GM23338 (cell line): ENCODE measurements around the gene TNFSF8. TPM values are rescaled to one million over a fixed set of nuclear protein-coding genes. Genes with fewer than 3 reads are reported as not detected.

Source experiments
- ATAC-seq: fragments of 200-7000 bp; cut with Tn5 transposase; 3 replicates; pipeline ENCODE4 v1.9.1; 2020
- DNase-seq: peaks from one replicate; pipeline ENCODE4 v3.0.0-alpha.2; 2015; ENCODE audit warnings: low spot score
- H2AFZ ChIP-seq: fragments of 200-600 bp; sonication (generic); 2 replicates; pipeline ENCODE4 v1.8.0; 2016; ENCODE audit warnings: antibody characterized with exemption, mild to moderate bottlenecking, moderate library complexity
- H3F3A ChIP-seq: fragments of 200-600 bp; sonication (generic); replicated peaks from 2 replicates; pipeline ENCODE4 v1.8.0; 2017; ENCODE audit warnings: antibody characterized with exemption, mixed run types, low read depth
- H3K27ac ChIP-seq: fragments of 200-600 bp; sonication (generic); 2 replicates; pipeline ENCODE4 v1.6.1; 2016; ENCODE audit warnings: low read depth
- H3K27me3 ChIP-seq: fragments of 200-600 bp; sonication (generic); 2 replicates; pipeline ENCODE4 v1.8.0; 2016; ENCODE audit warnings: mild to moderate bottlenecking, mixed run types, moderate library complexity; ENCODE audit not compliant: insufficient read depth
- H3K36me3 ChIP-seq: fragments of 200-600 bp; sonication (generic); 2 replicates; pipeline ENCODE4 v1.8.0; 2016; ENCODE audit warnings: mild to moderate bottlenecking; ENCODE audit not compliant: insufficient read depth
- H3K4me1 ChIP-seq: fragments of 200-600 bp; sonication (generic); 2 replicates; pipeline ENCODE4 v1.8.0; 2016; ENCODE audit warnings: mild to moderate bottlenecking, moderate library complexity; ENCODE audit not compliant: insufficient read depth
- H3K4me2 ChIP-seq: fragments of 200-600 bp; sonication (generic); 2 replicates; pipeline ENCODE4 v1.7.1; 2017; ENCODE audit warnings: mixed run types
- H3K4me3 ChIP-seq: fragments of 200-600 bp; sonication (generic); 2 replicates; pipeline ENCODE4 v1.6.1; 2016; ENCODE audit warnings: mixed run types
- H3K79me2 ChIP-seq: fragments of 200-600 bp; sonication (generic); replicated peaks from 2 replicates; pipeline ENCODE4 v1.8.0; 2017; ENCODE audit warnings: mild to moderate bottlenecking; ENCODE audit not compliant: insufficient read depth
- H3K9me2 ChIP-seq: fragments of 200-600 bp; sonication (generic); 2 replicates; pipeline ENCODE4 v1.8.0; 2017; ENCODE audit not compliant: insufficient read depth
- H4K20me1 ChIP-seq: fragments of 200-600 bp; sonication (generic); replicated peaks from 2 replicates; pipeline ENCODE4 v1.8.0; 2017; ENCODE audit warnings: mild to moderate bottlenecking; ENCODE audit not compliant: insufficient read depth
- H3K27ac Mint-ChIP-seq: 2 replicates; pipeline ENCODE4 v1.8.0; 2020; ENCODE audit warnings: inconsistent platforms, mild to moderate bottlenecking, moderate library complexity, mixed read lengths
- H3K27me3 Mint-ChIP-seq: 3 replicates; pipeline ENCODE4 v1.8.0; 2022; ENCODE audit warnings: low read depth, mild to moderate bottlenecking, moderate library complexity, mixed read lengths, inconsistent platforms; ENCODE audit not compliant: insufficient read depth, poor library complexity
- H3K36me3 Mint-ChIP-seq: 3 replicates; pipeline ENCODE4 v1.8.0; 2021; ENCODE audit warnings: low read depth, mild to moderate bottlenecking, inconsistent platforms, moderate library complexity, mixed read lengths
- H3K4me1 Mint-ChIP-seq: 3 replicates; pipeline ENCODE4 v1.8.0; 2020; ENCODE audit warnings: mild to moderate bottlenecking, inconsistent platforms, mixed read lengths
- H3K4me3 Mint-ChIP-seq: 3 replicates; pipeline ENCODE4 v1.8.0; 2021; ENCODE audit warnings: moderate library complexity, mild to moderate bottlenecking, inconsistent platforms, mixed read lengths
- H3K9me3 Mint-ChIP-seq: 3 replicates; pipeline ENCODE4 v1.8.0; 2020; ENCODE audit warnings: moderate library complexity, mild to moderate bottlenecking, inconsistent platforms, mixed read lengths
- CREB1 ChIP-seq: fragments of 250-450 bp; sonication (Bioruptor Pico); IDR thresholded peaks from 2 replicates; pipeline ENCODE4 v1.5.0; 2020; ENCODE audit warnings: low read depth, mild to moderate bottlenecking, moderate library complexity
- EZH2 ChIP-seq: fragments of 200-600 bp; sonication (generic); IDR thresholded peaks from one replicate; pipeline ENCODE4 v1.8.0; 2017; ENCODE audit warnings: antibody characterized with exemption, mild to moderate bottlenecking, low read depth; ENCODE audit not compliant: unreplicated experiment
- EZH2phosphoT487 ChIP-seq: fragments of 200-600 bp; sonication (generic); IDR thresholded peaks from one replicate; pipeline ENCODE4 v1.8.1; 2018; ENCODE audit warnings: antibody characterized with exemption; ENCODE audit not compliant: unreplicated experiment
- JUNB ChIP-seq: IDR thresholded peaks from one replicate; pipeline ENCODE4 v1.6.1; 2016; ENCODE audit warnings: antibody characterized with exemption; ENCODE audit not compliant: unreplicated experiment
- NANOG ChIP-seq: IDR thresholded peaks from 2 replicates; pipeline ENCODE4 v1.6.1; 2016; ENCODE audit warnings: antibody characterized with exemption, borderline replicate concordance
- POLR2AphosphoS5 ChIP-seq: IDR thresholded peaks from 2 replicates; pipeline ENCODE4 v1.6.1; 2016; ENCODE audit warnings: antibody characterized with exemption, low read depth
- STAT1 ChIP-seq: IDR thresholded peaks from one replicate; pipeline ENCODE4 v1.6.1; 2016; ENCODE audit warnings: antibody characterized with exemption; ENCODE audit not compliant: unreplicated experiment
- ZNF114 ChIP-seq: fragments of 250-450 bp; sonication (Bioruptor Pico); IDR thresholded peaks from 2 replicates; pipeline ENCODE4 v1.5.0; 2020; ENCODE audit warnings: mild to moderate bottlenecking, moderate library complexity
- polyA plus RNA-seq: library from polyadenylated mRNA; unstranded; fragments of >200 nt; fragmentation: Nextera tagmentation; extraction: Ambion mirVana; gene quantifications from 2 replicates; pipeline ENCODE4 v1.2.1, GENCODE V29; 2016
- total RNA-seq: library from RNA; depleted of rRNA; stranded (reverse); fragments of >200 nt; shearing (Covaris generic); gene quantifications from 2 replicates; pipeline ENCODE4 v1.2.3, GENCODE V29; 2014
- TF ChIP-seq, protein P1 (sequence below): IDR thresholded peaks from 2 replicates; pipeline ENCODE4 v1.6.1; 2016; ENCODE audit warnings: antibody characterized with exemption
- TF ChIP-seq, protein P2 (sequence below): fragments of 250-450 bp; sonication (Bioruptor Pico); IDR thresholded peaks from 2 replicates; pipeline ENCODE4 v1.5.0; 2020; ENCODE audit warnings: mild to moderate bottlenecking, moderate library complexity
- TF ChIP-seq, protein P3 (sequence below): IDR thresholded peaks from one replicate; pipeline ENCODE4 v1.6.1; 2018; ENCODE audit warnings: antibody characterized with exemption; ENCODE audit not compliant: unreplicated experiment

Gene TNFSF8
- total and polyA plus RNA-seq, 2 experiments from 2014 or later, result not detected

DNA sequence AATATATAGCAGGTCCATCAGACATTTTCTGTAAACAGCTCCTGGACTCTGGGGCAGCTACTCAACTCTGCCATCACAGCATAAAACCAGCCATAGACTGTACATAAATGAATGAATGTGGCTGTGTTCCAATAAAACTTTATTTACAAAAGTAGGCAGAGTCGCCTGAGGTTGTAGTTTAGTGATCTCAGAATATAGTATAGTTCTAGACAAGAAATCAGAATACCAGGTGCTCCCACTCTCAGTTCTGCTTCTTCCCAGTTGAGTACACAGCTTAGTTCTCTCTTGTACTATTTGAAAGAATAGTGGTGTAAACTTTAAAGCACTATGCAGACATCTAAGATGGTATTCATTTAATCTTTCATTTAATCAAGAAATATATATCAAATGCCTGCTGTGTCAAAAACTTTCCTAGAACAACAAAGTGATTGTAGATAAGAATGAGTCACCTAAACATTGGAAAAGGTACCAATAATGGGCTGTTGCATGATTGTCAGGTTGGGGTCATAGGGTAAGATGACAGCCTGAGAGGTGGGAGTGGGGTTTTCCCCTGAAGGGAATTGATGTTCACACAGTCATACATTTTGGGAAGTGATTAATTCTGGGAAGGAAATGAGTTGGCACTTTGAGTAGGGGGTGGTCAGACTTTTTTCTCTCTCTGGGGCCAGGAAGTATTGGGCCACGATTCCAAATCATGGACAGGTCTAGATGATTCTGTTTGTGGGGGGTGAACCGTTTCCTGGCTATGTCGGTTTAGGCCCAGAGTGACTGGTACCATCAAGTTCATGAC is 37.0 kb downstream of the TNFSF8 start:
- no peaks in the 10 kb centered on the region for H3K79me2 ChIP-seq
- no peak overlapping the region for H2AFZ ChIP-seq
- no peak for TF ChIP-seq JUNB
- no peak overlapping the region for H3K4me3 Mint-ChIP-seq
- no peaks in the 10 kb centered on the region for H4K20me1 ChIP-seq
- no peak for ATAC-seq
- no peaks in the 10 kb centered on the region for H3K27me3 ChIP-seq
- no peaks in the 10 kb centered on the region for H3F3A ChIP-seq
- H3K36me3 ChIP-seq, result no peaks in the 10 kb centered on the region
- H3K27ac Mint-ChIP-seq, result no peak overlapping the region
- H3K9me3 Mint-ChIP-seq, result no peaks in the 10 kb centered on the region
- H3K4me2 ChIP-seq, result no peak overlapping the region
- H3K9me2 ChIP-seq, result 0 out of 2 replicates have a peak, but pooled peaks cover 7% of the 10 kb centered on the region
- H3K27ac ChIP-seq, result no peak overlapping the region
- H3K4me1 Mint-ChIP-seq, result peaks cover 19% of the 10 kb centered on the region
- H3K4me3 ChIP-seq, result no peak overlapping the region
- peaks cover 8% of the 10 kb centered on the region for H3K4me1 ChIP-seq
- no peaks in the 10 kb centered on the region for H3K36me3 Mint-ChIP-seq
- H3K27me3 Mint-ChIP-seq, result peaks cover 4% of the 10 kb centered on the region
- DNase-seq, result no peak

DNA sequence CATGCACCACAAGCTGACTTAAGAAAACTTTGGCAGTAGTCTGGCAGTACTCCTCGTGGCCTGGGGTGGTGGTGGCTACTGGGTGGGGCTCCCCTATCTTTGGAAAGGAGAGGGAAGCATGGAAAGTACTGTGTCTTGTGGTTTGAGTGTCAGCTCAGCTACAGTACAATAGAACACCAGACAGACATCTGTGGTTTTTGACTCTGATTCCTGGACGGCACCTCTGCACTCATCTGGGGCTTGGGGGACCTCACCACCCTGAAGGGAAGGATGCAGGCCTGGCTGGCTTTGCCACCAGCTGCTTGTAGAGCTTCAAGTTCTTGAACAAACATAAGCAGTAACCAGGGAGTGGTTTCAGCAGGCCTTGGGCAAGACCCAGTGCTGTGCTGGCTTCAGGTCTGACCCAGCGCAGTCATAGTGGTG is 40.6 kb downstream of the TNFSF8 start:
- Mint-ChIP-seq H3K9me3 (peaks cover 5% of the 10 kb centered on the region; the same call in 1 of the 3 replicates), H3K4me1 (peaks cover 20% of the 10 kb centered on the region; the same call in 2 of the 3 replicates), H3K27me3 (peaks cover 4% of the 10 kb centered on the region), H3K27ac (no peak overlapping the region), H3K4me3 (no peak overlapping the region), H3K36me3 (no peaks in the 10 kb centered on the region)
- no peak overlapping the region for H2AFZ ChIP-seq
- H4K20me1 ChIP-seq, result no peaks in the 10 kb centered on the region
- no peak overlapping the region for H3K4me3 ChIP-seq
- H3K27me3 ChIP-seq, result no peaks in the 10 kb centered on the region
- H3K36me3 ChIP-seq, result no peaks in the 10 kb centered on the region
- no peak overlapping the region for H3K27ac ChIP-seq
- H3K4me2 ChIP-seq, result no peak overlapping the region
- ATAC-seq (no peak), DNase-seq (no peak)
- H3K79me2 ChIP-seq, result no peaks in the 10 kb centered on the region
- H3K9me2 ChIP-seq, result 0 out of 2 replicates have a peak, but pooled peaks cover 7% of the 10 kb centered on the region
- peaks cover 19% of the 10 kb centered on the region for H3K4me1 ChIP-seq
- no peaks in the 10 kb centered on the region for H3F3A ChIP-seq
- TF ChIP-seq NANOG (no peak), JUNB (no peak), CREB1 (CRISPR knock-in tag) (no peak), ZNF114 (CRISPR knock-in tag) (no peak), EZH2 (no peak), POLR2AphosphoS5 (no peak), STAT1 (no peak), EZH2phosphoT487 (no peak)
- TF ChIP-seq, protein P1, sequence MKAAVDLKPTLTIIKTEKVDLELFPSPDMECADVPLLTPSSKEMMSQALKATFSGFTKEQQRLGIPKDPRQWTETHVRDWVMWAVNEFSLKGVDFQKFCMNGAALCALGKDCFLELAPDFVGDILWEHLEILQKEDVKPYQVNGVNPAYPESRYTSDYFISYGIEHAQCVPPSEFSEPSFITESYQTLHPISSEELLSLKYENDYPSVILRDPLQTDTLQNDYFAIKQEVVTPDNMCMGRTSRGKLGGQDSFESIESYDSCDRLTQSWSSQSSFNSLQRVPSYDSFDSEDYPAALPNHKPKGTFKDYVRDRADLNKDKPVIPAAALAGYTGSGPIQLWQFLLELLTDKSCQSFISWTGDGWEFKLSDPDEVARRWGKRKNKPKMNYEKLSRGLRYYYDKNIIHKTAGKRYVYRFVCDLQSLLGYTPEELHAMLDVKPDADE, result no peak
- TF ChIP-seq, protein P2, sequence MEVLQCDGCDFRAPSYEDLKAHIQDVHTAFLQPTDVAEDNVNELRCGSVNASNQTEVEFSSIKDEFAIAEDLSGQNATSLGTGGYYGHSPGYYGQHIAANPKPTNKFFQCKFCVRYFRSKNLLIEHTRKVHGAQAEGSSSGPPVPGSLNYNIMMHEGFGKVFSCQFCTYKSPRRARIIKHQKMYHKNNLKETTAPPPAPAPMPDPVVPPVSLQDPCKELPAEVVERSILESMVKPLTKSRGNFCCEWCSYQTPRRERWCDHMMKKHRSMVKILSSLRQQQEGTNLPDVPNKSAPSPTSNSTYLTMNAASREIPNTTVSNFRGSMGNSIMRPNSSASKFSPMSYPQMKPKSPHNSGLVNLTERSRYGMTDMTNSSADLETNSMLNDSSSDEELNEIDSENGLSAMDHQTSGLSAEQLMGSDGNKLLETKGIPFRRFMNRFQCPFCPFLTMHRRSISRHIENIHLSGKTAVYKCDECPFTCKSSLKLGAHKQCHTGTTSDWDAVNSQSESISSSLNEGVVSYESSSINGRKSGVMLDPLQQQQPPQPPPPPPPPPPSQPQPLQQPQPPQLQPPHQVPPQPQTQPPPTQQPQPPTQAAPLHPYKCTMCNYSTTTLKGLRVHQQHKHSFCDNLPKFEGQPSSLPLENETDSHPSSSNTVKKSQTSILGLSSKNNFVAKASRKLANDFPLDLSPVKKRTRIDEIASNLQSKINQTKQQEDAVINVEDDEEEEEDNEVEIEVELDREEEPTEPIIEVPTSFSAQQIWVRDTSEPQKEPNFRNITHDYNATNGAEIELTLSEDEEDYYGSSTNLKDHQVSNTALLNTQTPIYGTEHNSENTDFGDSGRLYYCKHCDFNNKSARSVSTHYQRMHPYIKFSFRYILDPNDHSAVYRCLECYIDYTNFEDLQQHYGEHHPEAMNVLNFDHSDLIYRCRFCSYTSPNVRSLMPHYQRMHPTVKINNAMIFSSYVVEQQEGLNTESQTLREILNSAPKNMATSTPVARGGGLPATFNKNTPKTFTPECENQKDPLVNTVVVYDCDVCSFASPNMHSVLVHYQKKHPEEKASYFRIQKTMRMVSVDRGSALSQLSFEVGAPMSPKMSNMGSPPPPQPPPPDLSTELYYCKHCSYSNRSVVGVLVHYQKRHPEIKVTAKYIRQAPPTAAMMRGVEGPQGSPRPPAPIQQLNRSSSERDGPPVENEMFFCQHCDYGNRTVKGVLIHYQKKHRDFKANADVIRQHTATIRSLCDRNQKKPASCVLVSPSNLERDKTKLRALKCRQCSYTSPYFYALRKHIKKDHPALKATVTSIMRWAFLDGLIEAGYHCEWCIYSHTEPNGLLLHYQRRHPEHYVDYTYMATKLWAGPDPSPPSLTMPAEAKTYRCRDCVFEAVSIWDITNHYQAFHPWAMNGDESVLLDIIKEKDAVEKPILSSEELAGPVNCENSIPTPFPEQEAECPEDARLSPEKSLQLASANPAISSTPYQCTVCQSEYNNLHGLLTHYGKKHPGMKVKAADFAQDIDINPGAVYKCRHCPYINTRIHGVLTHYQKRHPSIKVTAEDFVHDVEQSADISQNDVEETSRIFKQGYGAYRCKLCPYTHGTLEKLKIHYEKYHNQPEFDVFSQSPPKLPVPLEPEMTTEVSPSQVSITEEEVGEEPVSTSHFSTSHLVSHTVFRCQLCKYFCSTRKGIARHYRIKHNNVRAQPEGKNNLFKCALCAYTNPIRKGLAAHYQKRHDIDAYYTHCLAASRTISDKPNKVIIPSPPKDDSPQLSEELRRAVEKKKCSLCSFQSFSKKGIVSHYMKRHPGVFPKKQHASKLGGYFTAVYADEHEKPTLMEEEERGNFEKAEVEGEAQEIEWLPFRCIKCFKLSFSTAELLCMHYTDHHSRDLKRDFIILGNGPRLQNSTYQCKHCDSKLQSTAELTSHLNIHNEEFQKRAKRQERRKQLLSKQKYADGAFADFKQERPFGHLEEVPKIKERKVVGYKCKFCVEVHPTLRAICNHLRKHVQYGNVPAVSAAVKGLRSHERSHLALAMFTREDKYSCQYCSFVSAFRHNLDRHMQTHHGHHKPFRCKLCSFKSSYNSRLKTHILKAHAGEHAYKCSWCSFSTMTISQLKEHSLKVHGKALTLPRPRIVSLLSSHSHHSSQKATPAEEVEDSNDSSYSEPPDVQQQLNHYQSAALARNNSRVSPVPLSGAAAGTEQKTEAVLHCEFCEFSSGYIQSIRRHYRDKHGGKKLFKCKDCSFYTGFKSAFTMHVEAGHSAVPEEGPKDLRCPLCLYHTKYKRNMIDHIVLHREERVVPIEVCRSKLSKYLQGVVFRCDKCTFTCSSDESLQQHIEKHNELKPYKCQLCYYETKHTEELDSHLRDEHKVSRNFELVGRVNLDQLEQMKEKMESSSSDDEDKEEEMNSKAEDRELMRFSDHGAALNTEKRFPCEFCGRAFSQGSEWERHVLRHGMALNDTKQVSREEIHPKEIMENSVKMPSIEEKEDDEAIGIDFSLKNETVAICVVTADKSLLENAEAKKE (CRISPR knock-in tag), result no peak
- TF ChIP-seq, protein P3, sequence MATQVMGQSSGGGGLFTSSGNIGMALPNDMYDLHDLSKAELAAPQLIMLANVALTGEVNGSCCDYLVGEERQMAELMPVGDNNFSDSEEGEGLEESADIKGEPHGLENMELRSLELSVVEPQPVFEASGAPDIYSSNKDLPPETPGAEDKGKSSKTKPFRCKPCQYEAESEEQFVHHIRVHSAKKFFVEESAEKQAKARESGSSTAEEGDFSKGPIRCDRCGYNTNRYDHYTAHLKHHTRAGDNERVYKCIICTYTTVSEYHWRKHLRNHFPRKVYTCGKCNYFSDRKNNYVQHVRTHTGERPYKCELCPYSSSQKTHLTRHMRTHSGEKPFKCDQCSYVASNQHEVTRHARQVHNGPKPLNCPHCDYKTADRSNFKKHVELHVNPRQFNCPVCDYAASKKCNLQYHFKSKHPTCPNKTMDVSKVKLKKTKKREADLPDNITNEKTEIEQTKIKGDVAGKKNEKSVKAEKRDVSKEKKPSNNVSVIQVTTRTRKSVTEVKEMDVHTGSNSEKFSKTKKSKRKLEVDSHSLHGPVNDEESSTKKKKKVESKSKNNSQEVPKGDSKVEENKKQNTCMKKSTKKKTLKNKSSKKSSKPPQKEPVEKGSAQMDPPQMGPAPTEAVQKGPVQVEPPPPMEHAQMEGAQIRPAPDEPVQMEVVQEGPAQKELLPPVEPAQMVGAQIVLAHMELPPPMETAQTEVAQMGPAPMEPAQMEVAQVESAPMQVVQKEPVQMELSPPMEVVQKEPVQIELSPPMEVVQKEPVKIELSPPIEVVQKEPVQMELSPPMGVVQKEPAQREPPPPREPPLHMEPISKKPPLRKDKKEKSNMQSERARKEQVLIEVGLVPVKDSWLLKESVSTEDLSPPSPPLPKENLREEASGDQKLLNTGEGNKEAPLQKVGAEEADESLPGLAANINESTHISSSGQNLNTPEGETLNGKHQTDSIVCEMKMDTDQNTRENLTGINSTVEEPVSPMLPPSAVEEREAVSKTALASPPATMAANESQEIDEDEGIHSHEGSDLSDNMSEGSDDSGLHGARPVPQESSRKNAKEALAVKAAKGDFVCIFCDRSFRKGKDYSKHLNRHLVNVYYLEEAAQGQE, result no peak
